GM18517 (cell line): ENCODE measurements around the gene C1orf115.
A peak's percentile ranks its signal among the peaks of the same experiment; 100 is the strongest.
"Not testable (repeated sequence)": the region's sequence is repeated elsewhere in the genome, so short reads cannot be mapped to it uniquely, and the experiment has no call there.

Experiments
- ATAC-seq: cut with Tn5 transposase; IDR thresholded peaks from one replicate; pipeline ENCODE4 v1.9.1; 2021; ENCODE audit warnings: mild to moderate bottlenecking, moderate library complexity; ENCODE audit not compliant: unreplicated experiment

C1orf115 gene

DNA sequence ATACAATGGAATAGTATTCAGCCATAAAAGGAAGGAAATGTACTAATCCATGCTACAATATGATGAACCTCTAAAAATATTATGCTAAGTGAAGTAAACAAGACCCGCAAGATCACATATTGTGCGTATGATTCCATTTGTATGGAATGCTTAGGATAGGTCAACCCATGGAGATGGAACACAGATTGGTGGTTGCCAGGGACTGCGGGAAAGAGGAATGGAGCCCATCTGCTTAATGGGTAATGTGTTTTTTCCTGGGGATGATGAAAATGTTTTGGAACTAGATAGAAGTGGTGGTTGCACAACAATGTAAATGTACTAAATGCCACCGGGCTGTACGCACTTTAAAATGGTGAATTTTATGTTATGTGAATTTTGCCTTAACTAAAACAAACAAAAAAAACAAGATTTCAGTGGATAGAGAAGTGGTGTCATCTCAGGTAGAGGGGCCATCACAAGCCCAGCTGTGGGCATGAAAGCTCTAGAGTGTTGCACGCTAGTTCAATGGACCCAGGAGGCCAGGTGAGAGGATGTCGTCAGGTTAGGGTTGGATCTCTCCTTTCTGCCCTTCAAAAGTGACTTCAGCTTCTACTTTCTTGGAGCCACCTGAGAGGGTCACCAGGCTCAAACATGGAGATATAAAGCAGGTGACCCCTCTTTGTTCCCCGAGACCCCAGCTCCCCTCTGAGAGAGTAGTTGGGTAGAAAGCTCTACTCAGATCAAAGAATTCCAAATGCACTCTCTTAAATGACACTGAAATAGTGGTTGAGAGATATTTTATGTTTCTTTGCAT lies 2.5 kb downstream of the C1orf115 start:
- ATAC-seq, result no peak

DNA sequence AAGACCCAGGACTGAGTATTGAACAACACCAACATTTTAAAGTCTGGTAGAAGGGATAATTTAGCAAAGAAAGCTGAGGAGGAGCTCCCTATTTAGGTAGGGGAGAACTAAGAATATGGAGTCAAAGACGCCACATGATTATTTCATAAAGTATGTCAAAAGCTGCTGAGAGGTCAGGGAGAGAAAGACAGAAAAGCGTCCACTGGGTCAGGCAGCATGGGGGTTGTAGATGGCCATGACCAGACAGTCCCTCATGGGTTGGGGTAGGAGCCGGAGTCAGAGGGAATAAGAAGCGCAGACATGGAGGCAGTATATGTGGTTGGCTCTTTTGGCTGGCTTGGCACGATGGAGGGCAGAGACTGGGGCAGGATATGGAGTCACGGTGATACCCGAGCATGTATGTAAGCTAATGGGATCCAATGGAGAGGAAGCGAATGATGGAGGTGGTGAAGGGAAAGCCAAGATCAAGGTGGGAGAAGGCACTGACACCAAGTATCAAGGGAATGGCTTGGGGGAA lies 4.8 kb downstream of the C1orf115 start:
- no peak for ATAC-seq

GRCh38 chr1:220695426-220695825 lies 5.3 kb downstream of the C1orf115 start:
- ATAC-seq, result no peak

DNA sequence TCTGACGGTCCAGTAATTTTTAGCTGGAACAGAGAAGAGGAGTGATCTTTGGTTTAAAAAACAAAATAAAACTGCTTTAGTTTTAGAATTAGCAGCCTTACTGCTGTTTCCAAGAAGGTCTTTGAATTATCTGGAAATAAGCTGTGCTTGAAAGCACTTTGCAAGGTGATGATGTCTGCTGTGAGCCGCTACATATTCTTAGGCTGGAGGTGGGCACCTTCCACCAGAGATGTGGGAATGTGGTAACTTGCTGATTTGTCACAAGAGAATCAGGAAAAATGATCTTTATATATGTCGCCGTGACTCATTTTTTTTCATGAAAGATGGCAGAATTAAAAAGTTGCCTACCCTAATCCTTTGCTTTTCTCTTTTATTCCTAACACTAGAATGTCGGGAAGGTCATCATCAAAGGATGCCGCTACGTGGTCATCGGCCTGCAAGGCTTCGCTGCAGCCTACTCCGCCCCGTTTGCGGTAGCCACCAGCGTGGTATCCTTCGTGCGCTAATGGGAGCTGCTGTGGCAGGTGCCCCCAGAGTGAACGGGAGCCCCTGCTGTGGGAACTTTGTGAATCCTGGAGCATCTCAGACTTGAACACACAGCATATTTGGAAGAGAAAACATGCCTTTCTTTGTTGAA lies 6.2 kb downstream of the C1orf115 start:
- no peak for ATAC-seq

DNA sequence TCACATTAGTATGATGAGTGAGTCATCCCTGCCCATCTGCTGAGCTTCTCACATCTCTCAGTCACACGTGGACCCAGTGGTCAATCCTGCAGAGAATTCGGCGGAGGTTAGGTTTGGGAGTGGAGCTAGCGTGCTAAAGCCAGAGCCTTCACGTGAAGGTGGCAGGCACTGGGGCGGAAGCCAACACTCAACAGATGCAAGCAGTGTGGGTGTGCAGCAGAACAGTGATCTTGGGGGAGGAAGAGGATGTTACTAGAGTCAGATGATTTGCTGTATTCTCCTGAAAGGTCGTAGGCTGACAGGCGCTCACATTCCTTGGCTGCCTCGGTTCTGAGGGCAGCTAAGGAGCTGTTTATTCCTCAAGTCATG lies 6.7 kb downstream of the C1orf115 start:
- no peak for ATAC-seq

GRCh38 chr1:220697326-220697725 lies 7.2 kb downstream of the C1orf115 start:
- no peak for ATAC-seq

DNA sequence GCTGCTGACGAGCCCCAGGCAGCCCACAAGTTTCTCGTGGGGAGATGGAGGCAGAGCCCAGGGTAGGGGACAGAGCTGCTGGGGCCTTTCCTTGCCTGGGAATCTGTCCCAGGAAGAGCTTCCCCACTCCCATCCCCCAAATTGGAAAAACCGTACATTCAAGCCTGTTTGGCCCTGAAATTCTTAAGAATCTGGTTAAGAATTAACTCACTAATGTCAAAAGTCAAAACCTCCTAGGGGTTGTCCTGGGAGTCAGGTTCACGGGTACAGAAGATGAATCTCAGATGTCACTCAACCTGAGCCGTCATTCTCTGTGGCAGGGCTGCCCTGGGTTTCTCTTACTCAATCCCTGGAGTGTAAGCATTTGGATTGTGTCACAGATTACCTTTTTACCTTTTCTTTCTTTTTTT lies 8.4 kb downstream of the C1orf115 start:
- ATAC-seq, result no peak

DNA sequence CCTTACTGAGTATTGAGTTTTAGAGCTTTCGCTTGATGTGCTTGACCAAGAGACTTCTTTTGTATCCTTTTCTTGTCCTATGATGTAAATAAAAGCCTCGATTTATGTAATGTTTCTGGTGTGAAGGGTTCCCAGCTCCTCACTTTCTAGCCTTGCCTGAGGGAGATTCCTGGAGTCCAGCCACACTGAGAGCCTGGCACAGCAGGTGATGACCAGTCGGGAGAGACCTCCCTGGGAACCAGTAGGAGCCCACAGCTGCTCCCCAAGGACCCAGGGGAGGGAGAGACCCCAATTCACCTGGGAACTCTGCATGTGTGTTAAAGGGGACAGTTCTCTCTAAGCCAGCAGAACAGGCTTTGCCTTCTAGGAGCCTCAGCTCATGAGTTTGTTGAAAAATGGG lies 8.9 kb downstream of the C1orf115 start:
- no peak for ATAC-seq

- no peak for ATAC-seq
Measured at GRCh38 chr1:220700556-220701179, 10.5 kb downstream of the C1orf115 start.

GRCh38 chr1:220701974-220702373 lies 11.8 kb downstream of the C1orf115 start:
- no peak for ATAC-seq

DNA sequence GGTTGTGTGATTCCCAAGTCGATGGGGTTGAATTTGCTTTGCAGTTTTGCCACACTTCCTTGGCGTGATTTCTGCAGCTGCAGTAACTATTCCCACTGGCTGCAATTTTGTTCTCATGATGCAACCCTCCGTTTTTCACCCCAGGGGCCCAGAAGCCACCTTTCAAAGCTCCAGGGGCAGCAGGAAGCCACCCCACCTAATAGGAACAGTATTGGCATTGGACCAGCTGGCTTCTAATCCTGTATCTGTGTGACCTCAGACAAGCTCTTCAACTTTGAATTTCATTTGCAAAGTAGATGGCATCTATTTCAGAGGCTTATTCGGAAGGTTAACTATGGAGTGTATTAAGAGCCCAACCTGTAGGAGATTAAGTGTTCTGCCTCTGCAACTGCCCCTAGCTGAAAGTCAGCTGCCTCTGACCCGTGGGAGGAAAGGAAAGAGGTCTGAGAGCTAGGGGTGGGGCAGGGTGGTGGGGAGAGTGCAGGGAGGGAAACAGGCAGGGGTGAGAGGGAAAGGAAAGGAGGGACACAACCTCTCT lies 12.6 kb downstream of the C1orf115 start:
- ATAC-seq, result no peak

GRCh38 chr1:220703305-220703704 lies 13.1 kb downstream of the C1orf115 start:
- ATAC-seq, result no peak

GRCh38 chr1:220705782-220706181 lies 15.6 kb downstream of the C1orf115 start:
- ATAC-seq, result no peak

DNA sequence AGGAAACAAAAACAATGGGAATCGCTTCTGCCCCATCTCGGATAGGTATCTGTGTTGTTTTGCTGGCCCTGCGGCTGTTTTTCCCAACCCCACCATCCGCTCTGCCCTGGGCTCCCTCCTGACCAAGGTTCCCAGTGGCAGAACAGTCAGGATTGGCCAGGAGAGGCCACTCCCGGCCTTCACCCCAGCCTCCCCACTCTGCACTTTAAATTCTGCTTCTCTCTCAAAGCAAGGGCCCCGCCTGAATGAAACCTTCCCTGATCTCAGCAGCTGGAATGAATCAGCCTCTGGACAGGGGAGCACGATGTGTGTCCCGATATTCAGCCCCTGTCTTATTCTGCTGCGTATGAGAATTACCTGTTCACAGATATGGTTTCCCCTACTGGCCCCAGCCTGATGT lies 16.3 kb downstream of the C1orf115 start:
- ATAC-seq, result no peak

DNA sequence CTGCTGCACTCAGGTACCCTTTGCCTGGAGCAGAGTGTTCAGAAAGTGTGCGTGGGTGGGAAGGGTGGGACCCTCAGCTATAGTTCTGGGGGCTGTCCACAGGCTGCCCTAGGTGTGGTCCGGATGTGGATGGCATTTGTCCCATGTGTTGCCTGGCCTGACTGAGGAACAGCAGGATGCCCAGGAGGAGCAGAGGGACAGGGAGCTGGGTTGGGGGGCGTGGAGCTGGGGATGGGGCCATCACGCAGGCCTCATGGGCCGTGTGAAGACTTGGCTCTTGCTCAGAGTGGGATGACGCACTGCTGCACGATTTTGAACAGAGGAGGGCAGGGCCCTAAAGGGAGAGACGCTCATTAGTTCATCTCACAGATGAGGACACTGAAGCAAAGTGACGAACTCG lies 17.0 kb downstream of the C1orf115 start:
- ATAC-seq, result no peak

- no peak for ATAC-seq
Measured at GRCh38 chr1:220708244-220708643, 18.1 kb downstream of the C1orf115 start.

DNA sequence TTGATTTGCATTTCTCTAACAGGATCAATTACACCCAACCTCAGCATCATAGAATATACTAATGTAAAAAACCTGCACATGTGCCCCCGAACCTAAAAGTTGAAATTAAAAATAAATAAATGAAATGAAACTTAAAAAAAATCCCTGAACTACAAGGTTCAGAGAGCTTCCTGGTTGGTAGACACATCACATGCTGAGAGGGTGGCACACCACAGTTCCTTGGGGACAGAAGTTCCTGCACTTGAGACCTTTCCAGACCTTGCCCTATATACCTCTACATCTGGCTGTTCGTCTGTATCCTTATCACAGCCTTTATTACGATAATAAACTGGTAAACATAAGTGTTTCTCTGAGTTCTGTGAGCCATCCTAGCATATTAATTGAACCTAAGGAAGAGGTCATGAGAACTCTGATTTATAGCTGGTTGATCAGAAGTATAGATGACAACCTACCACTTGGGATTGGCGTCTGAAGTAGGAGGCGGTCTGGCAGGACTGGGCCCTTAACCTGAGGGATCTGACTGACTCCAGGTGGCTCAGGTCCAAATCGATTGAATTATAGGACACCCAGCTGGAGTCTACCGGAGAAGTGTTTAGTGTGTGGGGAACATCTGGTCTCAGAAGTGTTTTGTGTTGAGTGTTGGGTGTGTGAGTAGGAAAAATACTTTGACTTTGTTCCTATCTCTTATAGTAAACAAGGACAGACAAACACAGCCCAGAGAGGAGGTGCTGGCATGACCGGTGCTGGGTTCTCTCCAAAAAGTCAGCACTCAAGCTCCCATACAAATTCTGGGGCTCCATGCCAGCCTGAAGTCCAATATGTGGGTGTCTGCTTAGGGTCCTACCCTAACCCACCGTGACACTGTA lies 19.0 kb downstream of the C1orf115 start:
- ATAC-seq, result peak; percentile 43

DNA sequence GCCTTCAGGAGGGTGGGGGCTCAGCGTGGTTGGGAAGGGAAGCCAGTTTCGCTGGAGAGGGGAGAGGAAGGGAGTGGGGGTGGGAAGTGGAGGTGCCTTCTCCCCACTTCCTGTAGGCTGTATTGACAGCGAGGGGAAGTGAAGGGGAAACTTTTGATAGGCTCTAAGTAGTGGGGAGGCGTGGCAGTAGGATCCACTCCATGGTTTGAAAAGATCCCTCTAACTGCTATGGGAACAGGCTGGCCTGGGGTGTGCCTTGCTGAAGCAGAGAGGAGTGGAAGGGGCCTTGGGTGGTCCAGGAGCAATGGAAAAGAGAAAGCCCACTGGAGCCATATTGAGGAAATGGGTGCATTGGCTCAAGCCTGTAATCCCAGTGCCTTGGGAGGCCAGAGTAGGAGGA lies 20.2 kb downstream of the C1orf115 start:
- ATAC-seq, result no peak

DNA sequence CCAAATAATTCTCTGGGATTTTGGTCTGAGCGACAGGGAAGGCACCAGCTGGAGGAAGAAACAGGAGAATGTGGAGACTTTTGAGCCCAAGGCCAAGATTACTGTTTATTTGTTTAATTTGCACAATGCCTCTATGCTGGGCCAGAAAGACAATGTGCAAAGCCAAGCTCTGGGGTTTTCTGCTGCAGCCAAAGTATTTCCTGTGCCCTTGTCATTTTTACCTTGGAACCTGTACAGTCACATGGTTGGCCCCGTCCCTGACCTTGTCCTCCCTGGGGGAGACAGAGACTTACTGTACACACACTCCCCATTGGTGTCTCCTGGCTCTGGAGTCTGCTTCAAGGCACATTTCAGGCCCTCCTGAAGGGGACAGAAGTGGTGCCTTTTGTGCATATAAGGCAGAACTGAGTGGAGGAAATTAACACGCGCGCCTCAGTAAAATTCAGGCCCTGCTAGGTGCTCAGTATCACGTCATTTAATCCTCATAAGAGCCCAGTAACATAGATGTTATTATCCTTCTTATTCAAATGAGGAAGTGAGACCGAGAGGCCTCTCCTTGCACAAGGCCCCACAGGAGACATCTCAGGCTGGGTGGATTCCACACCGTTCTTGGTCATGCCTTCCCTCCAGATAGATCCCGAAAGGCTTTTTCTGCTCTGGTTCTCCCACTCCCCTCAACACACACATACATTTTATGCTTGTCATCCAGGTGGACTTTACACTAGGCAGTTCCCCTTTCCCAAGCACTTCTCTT lies 21.1 kb downstream of the C1orf115 start:
- peak; percentile 89 for ATAC-seq

DNA sequence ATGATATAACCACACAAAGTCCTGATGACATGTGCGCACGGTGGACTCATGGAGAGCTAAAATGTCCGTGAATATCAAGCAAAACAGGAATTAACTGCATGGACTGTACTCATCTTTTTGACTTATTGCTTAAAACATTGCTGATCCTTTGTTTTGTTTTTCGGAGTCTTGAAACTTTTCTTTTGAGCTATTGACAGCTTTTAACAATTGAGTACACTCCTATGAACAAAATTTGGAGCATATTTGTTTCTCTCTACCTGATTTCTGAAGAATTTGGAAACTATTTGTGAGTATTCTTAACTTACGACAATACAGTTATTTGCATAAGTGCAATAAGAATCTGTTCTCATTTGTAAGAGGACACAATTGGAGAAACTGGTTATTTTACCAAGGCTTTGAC lies 25.8 kb downstream of the C1orf115 start:
- not testable (repeated sequence) for ATAC-seq
